ENCODE measurements around the gene IFNA17.
"Not testable (repeated sequence)": the region's sequence is repeated elsewhere in the genome, so short reads cannot be mapped to it uniquely, and the experiment has no call there.

The IFNA17 gene

GRCh38 chr9:21228122-21228521, at the start of gene IFNA17:
TSS of gene IFNA17 (minus strand) at chr9:21228222. CDS start at chr9:21228173, 49 bp downstream.
- DNase-seq: no peak

DNA sequence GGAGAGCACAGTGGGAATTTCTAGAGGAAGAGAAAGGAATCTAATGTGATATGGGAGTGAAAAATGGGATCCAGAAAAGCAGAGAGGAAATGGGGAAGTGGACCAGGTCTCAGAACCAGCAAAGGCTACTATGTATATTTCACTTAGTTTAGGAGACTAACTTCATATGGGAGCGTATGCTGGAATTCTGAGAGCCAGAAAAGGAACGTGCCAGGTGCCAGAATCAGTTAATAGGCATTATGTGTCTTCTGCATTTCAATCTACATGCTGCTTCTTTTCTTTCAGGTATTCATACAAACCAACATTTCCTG, 40.3 kb upstream of the IFNA17 start:
- no peak for DNase-seq

GRCh38 chr9:21267485-21268346, 39.7 kb upstream of the IFNA17 start:
- no peak for DNase-seq

- DNase-seq: no peak
Measured at GRCh38 chr9:21266733-21267484, 38.9 kb upstream of the IFNA17 start.

GRCh38 chr9:21265421-21266189, 37.6 kb upstream of the IFNA17 start:
- DNase-seq: no peak

DNA sequence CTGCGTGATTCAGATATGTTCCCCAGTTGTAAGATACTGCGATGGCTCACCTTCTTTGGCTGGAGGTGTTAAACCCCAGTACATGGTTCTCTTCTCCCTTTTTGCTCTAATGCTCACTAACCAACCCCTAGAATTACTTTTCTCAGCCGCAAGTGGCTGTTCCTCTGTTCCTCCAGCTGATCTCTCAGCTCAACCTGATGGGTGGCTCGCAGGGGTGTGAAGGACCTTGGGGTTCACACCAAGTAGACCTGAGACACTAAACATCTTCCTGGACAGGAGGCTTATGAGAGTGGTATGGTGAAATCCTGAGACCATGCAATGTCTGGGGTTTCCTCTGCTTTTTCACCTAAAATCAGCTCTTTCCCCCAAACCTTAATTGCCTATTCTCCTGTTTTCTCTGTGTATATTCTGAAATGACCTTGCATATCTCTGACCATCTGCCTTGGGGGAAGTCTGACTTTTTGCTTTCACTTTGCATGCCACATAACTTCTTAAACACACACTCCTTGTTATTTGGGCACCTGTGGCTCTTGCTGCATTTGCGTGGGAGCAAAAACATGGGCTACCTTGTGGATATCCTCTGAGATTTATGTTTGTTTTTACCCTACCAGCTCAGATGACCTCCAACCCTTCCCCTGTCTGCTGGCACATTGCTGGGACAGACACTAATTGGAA, 27.7 kb upstream of the IFNA17 start:
- no peak for DNase-seq

DNA sequence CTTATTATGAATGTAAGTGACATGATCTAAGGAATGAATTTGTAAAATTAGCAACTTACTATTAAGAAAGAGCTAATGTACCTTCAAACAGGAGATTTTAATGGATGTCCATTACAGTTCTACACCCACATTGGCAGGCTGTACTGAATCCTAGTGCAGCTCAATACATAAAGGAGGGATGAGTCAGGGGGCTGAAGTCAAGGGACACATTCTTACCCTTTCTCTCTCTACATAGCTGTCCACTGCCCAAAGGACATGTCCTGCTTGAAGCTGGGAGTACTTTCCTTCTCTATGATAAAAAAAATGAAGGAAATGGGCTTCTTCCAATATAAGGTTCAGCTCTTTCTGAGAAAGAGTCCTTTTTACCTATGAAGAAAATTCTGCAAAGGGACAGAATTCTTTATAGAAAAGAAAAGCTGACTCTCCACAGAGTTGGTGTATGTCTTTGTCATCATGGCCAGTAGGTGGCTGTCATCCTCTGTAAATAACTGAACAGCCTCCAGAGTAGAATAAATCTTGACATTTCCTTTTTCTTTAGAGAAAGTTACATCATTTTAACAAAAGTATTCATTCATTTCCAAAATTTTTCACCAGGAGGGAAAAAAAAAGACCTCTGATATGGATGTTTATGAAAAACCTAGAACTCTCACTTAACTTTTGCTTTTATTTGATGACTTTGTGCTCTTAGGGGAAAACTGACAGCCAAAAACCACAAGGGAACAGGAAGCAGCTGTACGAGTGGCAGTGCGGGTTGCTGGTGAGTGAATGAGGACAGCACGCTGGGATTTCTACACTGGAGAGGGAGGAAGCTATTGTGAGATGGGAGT, 24.9 kb upstream of the IFNA17 start:
- DNase-seq: no peak

GRCh38 chr9:21251638-21252037, 23.6 kb upstream of the IFNA17 start:
- DNase-seq: no peak

GRCh38 chr9:21251190-21251589, 23.2 kb upstream of the IFNA17 start:
- DNase-seq: no peak

- no peak for DNase-seq
Measured at GRCh38 chr9:21244836-21245235, 16.8 kb upstream of the IFNA17 start.

DNA sequence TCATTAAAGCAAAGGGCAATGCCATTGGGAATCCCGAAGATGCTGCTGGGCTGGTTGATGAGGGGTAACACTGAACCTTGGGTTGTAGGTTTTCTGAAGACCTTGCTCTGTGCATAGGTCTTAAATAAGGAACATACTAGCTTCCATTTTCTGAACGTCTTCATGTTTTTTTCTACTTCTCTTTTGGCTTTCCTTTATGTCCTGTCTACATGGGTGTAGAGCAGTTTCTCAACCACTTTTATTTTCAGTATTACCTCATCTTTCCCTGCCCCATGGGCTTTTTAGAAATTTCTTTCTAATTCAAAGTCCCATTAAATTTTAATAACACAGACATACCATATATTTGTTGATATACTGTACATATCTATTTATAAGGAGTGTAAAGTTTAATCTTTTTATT, 11.9 kb upstream of the IFNA17 start, which contains the start of gene IFNA14:
IFNA14 (minus strand) TSS at position 95 of the 400 bp plus-strand sequence; CDS start at position 25, 70 bp downstream.
- DNase-seq: no peak

- not testable (repeated sequence) for DNase-seq
Measured at GRCh38 chr9:21236360-21236714, 8.3 kb upstream of the IFNA17 start.

DNA sequence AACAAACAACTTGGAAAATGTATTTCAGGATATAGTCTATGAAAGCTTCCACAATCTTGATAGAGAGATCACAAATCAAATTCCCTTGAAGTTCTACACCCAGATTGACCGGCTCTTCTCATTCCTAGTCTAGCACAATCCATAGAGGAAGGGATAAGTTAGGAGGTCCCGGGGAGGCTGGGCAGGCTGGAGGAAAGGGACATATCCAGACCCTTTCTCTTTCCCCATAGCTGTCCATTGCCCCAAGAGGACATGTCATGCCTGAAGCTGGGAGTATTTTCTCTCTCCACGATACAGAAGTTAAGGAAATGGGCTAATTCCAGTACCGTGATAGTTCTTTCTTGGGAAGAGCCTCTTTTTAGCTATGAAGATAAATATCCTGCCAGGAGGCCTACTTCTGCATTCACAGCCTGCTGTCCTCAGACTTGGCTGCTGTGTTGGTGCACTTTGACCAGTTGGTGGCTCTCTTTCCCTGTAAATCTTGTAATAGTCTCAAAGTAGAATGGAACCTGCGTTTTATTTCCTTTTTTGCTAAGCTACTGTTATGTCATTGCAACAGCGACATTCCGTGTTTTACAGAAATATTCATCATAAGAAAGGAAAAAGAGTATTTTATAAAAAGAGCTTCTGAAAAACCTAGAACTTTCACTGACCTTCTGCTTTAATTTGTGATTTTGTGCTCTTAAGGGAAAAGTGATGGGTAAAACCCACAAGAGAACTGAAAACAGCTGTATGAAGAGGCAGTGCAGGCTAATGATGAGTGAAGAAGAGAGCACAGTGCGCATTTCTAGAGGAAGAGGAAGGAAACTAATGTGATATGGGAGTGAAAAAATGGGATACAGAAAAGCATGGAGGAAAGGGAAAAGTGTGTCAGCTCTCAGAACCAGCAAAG, 7.7 kb upstream of the IFNA17 start:
- DNase-seq: not testable (repeated sequence)

DNA sequence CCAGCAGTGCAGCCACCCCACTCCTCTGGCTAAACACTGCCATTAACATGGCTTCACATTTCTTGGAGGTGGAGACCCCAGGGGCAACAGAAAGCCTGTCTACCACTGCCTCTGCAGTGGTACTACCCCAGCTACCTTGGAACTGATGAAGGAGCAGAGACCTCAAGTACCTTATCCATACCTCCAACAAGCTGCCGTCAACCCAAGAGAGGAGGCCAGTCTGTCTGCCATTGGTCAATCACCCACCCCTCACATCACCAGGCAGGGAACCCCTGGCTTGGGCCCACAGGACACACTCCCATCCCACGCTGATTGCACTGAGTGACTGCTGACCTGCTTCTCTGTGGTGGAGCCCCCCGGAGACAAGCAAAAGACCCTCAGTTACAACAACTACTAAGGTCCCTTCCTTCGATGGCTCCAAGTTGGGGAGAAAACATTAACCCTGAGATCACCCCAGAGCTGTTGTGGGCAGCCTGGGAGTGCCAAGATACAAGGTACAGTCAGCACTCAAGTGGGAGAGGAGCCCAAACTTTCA, 6.2 kb upstream of the IFNA17 start:
- no peak for DNase-seq

- no peak for DNase-seq
Measured at GRCh38 chr9:21233258-21233657, 5.2 kb upstream of the IFNA17 start.

- not testable (repeated sequence) for DNase-seq
Measured at GRCh38 chr9:21217211-21217610, 10.8 kb downstream of the IFNA17 start, which contains the start of gene IFNA16. TSS of gene IFNA16 (minus strand) at chr9:21217311. CDS start at chr9:21217305, 6 bp downstream.

GRCh38 chr9:21213411-21214326, 14.4 kb downstream of the IFNA17 start:
- DNase-seq: not testable (repeated sequence)

DNA sequence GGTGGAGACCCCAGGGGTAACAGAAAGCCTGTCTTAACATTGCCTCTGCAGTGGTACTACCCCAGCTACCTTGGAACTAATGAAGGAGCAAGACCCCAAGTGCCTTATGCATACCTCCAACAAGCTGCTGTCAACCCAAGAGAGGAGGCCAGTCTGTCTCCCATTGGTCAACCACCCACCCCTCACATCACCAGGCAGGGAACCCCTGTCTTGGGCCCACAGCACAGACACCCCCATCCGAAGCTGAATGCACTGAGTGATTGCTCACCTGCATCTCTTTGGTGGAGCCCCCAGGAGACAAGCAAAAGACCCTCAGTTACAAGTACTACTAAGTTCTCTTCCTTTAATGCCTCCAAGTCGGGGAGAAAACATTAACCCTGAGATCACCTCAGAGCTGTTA, 15.9 kb downstream of the IFNA17 start:
- DNase-seq: not testable (repeated sequence)

DNA sequence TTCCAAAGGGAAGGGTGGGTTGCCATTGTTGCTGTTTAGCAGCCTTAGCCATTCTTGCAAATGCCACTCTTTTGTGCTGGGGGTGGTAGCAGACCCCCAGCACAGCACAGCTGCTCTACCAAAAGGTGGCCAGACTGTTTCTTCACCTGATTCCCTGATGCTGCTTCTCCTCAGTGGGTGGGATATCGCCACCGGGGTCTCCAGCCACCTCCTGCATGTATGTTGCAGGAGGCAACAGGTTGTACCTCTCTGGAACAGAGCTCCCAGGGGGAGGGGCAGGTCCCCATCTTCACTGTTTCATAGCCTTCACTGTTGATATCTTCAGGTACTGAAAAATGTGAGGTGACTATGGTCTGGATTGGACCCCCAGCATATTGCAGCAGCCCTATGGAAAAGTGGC, 17.2 kb downstream of the IFNA17 start:
- DNase-seq: not testable (repeated sequence)

Measured in activated T-cell treated with anti-CD3 and anti-CD28 coated beads, Interleukin-2, amount 50 U/mL, for 1 hour (primary cell).